ENCODE results near the gene CTNNA3. TPM values are rescaled to one million over a fixed set of nuclear protein-coding genes. Genes with fewer than 3 reads are reported as not detected.

CTNNA3 gene
- total RNA-seq, 1 donor from 2014 or later: not detected

DNA sequence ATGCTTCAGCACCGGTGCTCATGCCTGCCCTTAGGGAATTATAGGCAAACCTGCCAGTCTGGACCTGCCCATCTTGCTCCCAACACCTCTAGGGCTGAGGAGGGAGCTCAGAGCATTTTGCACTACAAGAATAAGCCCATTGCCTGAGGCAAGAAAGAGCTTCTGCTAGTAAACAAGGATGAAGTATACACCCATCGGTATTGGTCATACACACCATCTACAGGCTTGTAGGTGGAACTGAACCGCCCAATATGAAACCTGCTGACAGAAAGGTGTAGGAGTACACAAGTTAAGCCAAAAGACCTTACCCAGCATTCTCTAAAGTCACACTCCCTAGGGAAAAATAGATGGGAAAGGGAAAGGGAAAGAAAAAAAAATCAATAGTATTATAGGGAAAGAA lies 1727.1 kb downstream of the CTNNA3 start:
- intact Hi-C loops (cut with micrococcal nuclease): no loop called here
- DNase-seq (ENCODE audit: low spot score): no peak
- Mint-ChIP-seq H3K27ac (no peak overlapping the region), H3K4me1 (ENCODE audit: low read depth) (no peaks in the 10 kb centered on the region), H3K36me3 (ENCODE audit: low read depth) (no peaks in the 10 kb centered on the region), H3K4me3 (no peak overlapping the region), H3K9me3 (peaks cover 3% of the 10 kb centered on the region), H3K27me3 (ENCODE audit: insufficient read depth) (no peaks in the 10 kb centered on the region)

DNA sequence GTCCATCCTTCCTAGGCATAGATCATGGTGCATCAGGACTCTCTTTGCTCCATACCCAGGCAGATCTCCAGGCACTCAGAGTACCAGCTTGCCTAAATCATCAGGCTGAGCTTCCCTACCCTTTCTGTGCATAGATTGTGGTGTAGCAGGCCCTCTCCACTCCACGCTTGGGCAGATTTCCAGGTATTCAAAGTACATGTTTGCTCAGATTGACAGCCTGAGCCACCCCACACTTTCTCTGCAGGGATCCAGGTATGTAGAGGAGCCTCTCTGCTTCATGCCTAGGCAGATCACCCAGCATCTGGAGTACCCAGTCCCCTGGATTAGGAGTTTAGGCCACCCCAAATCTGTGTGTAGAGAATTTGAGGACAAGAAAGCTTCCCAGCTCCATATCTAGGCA lies 1727.6 kb downstream of the CTNNA3 start:
- peaks cover 3% of the 10 kb centered on the region for H3K9me3 Mint-ChIP-seq
- no peak for DNase-seq (ENCODE audit: low spot score)
- no peaks in the 10 kb centered on the region for H3K27me3 Mint-ChIP-seq (ENCODE audit: insufficient read depth)
- H3K36me3 Mint-ChIP-seq (ENCODE audit: low read depth): no peaks in the 10 kb centered on the region
- H3K27ac Mint-ChIP-seq: no peak overlapping the region
- intact Hi-C loops (cut with micrococcal nuclease): no loop called here
- H3K4me1 Mint-ChIP-seq (ENCODE audit: low read depth): no peaks in the 10 kb centered on the region
- no peak overlapping the region for H3K4me3 Mint-ChIP-seq

DNA sequence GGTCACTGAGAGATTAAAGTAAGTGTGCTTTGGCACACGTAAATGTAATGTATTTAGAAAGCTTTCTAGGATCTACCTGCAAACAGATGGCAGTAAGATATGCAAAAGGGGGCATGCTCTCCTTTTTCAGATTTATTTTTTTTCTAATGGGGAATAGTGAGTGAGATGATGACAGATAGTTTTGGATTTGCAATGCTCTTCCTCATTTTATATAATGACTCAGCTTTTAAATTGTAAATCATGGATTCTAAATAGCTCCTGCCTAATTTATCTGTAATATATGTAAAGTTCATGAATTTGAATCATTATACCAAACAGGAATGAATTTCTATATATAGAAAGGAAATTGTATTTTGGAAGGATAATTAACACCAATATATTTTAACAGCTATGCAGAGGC lies 1731.8 kb downstream of the CTNNA3 start:
- H3K9me3 Mint-ChIP-seq: peaks cover 15% of the 10 kb centered on the region
- H3K4me3 Mint-ChIP-seq: no peak overlapping the region
- DNase-seq (ENCODE audit: low spot score): no peak
- H3K36me3 Mint-ChIP-seq (ENCODE audit: low read depth): no peaks in the 10 kb centered on the region
- no peaks in the 10 kb centered on the region for H3K27me3 Mint-ChIP-seq (ENCODE audit: insufficient read depth)
- intact Hi-C loops (cut with micrococcal nuclease): no loop called here
- H3K27ac Mint-ChIP-seq: no peak overlapping the region
- no peaks in the 10 kb centered on the region for H3K4me1 Mint-ChIP-seq (ENCODE audit: low read depth)

DNA sequence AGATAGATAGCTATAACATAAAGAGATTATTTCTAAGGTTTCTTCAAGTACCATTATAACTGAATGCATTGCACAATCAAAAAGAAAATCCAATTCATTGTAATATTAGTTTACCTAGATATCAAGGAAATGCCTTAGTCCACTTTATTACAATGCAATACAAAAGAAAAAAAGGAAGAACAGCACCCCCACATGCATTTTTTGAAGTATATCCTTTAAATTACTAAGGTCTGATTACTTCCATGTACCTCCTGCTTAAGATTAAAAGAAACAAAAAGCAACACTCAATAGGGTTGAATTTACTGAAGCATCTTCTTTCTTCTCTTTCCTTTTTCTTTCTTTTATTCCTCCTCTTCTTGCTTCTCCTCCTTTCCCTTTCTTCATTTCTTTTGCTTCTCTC lies 1743.9 kb downstream of the CTNNA3 start:
- Mint-ChIP-seq H3K36me3 (ENCODE audit: low read depth) (no peaks in the 10 kb centered on the region), H3K9me3 (no peaks in the 10 kb centered on the region), H3K4me3 (no peak overlapping the region), H3K27ac (no peak overlapping the region), H3K27me3 (ENCODE audit: insufficient read depth) (no peaks in the 10 kb centered on the region), H3K4me1 (ENCODE audit: low read depth) (no peaks in the 10 kb centered on the region)
- no peak for DNase-seq (ENCODE audit: low spot score)
- intact Hi-C loops (cut with micrococcal nuclease): no loop called here

DNA sequence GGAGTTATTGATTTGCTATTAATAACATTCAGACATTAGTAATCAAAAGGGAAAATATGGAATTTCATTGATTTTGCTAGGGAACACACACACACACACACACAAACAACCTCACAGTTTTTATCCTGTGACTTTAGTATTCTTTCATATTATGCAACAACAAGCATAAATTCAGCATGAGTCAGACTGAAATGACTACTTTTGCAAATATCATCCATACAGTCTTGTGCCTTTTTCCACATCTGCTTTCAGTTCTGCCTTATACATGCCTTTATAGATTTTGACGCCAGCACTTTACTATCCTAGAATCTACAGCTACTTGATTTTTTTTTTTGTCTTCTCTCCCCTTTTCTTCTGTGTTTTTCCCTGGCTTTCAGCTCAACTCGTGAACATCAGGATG lies 1745.9 kb downstream of the CTNNA3 start:
- intact Hi-C loops (cut with micrococcal nuclease): no loop called here
- Mint-ChIP-seq H3K9me3 (no peaks in the 10 kb centered on the region), H3K27ac (no peak overlapping the region), H3K27me3 (ENCODE audit: insufficient read depth) (no peaks in the 10 kb centered on the region), H3K36me3 (ENCODE audit: low read depth) (no peaks in the 10 kb centered on the region), H3K4me3 (no peak overlapping the region), H3K4me1 (ENCODE audit: low read depth) (no peaks in the 10 kb centered on the region)
- no peak for DNase-seq (ENCODE audit: low spot score)

DNA sequence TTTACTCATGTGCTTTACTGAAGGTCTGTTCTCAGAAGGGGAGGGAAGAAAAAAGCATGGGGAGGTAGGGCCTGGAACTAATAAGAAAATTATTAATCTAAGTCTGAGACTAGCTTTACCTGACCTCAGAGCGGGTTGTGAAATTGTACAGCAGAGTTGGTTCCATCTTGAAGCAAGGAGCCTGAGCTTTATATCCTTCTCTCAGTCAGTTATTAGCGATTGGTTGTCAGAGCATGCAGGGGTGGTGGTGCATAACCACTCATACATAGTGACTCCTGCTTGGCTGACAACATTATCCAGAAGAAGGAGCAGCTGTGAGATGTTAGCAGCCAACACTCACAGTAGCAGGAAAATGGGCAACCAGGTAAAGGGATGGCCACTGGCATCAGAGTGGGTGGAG lies 1746.5 kb downstream of the CTNNA3 start:
- H3K27me3 Mint-ChIP-seq (ENCODE audit: insufficient read depth): no peaks in the 10 kb centered on the region
- intact Hi-C loops (cut with micrococcal nuclease): no loop called here

DNA sequence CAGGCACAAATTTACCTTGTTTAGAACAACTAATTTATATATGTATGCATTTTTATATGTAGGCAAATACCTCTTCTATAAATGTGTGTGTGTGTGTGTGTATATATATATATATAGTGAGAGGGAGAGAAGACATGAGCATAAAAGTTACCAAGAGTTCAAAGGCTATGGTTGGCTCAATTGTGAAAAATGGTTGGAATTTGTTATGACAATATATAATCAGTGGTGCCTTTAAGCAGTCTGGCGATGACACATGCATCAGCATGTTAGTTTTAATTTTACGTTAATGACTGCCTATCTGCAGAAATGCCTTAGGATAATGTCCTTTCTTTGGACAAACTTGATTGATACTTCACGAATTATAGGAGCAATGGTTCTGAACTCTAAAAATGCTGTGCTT lies 1750.9 kb downstream of the CTNNA3 start:
- Mint-ChIP-seq H3K4me1 (ENCODE audit: low read depth) (no peaks in the 10 kb centered on the region), H3K9me3 (peaks cover 3% of the 10 kb centered on the region), H3K27me3 (ENCODE audit: insufficient read depth) (no peaks in the 10 kb centered on the region)

More for the DNA sequence above, 1746.5 kb downstream of the CTNNA3 start:
- Mint-ChIP-seq H3K36me3 (ENCODE audit: low read depth) (no peaks in the 10 kb centered on the region), H3K9me3 (no peaks in the 10 kb centered on the region), H3K4me1 (ENCODE audit: low read depth) (no peaks in the 10 kb centered on the region), H3K4me3 (no peak overlapping the region), H3K27ac (no peak overlapping the region)
- DNase-seq (ENCODE audit: low spot score): no peak

DNA sequence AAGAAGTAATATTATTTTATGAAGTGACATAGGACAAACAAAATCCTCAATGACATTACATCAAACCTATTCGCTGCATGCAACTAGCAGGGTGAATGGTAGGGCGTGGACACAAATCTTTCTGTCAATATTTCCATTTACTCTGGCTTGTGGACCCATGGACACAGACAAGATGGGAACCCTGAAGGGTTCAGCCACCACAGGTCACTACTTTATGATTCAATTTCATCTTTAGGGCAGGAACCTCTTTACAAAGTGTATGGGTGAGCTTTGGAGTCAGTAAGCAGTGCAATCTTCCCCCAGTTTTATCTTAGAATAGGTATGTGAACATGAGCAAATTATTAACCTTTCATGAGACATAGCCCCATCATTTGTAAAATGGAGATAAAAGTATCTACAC lies 1752.5 kb downstream of the CTNNA3 start:
- H3K4me1 Mint-ChIP-seq (ENCODE audit: low read depth): no peaks in the 10 kb centered on the region
- no peaks in the 10 kb centered on the region for H3K27me3 Mint-ChIP-seq (ENCODE audit: insufficient read depth)
- H3K4me3 Mint-ChIP-seq: no peak overlapping the region
- intact Hi-C loops (cut with micrococcal nuclease): no loop called here
- H3K27ac Mint-ChIP-seq: no peak overlapping the region
- peaks cover 3% of the 10 kb centered on the region for H3K9me3 Mint-ChIP-seq
- H3K36me3 Mint-ChIP-seq (ENCODE audit: low read depth): no peaks in the 10 kb centered on the region
- DNase-seq (ENCODE audit: low spot score): no peak

More for the DNA sequence above, 1750.9 kb downstream of the CTNNA3 start:
- no peaks in the 10 kb centered on the region for H3K36me3 Mint-ChIP-seq (ENCODE audit: low read depth)
- DNase-seq (ENCODE audit: low spot score): no peak
- intact Hi-C loops (cut with micrococcal nuclease): no loop called here
- no peak overlapping the region for H3K27ac Mint-ChIP-seq
- H3K4me3 Mint-ChIP-seq: no peak overlapping the region

DNA sequence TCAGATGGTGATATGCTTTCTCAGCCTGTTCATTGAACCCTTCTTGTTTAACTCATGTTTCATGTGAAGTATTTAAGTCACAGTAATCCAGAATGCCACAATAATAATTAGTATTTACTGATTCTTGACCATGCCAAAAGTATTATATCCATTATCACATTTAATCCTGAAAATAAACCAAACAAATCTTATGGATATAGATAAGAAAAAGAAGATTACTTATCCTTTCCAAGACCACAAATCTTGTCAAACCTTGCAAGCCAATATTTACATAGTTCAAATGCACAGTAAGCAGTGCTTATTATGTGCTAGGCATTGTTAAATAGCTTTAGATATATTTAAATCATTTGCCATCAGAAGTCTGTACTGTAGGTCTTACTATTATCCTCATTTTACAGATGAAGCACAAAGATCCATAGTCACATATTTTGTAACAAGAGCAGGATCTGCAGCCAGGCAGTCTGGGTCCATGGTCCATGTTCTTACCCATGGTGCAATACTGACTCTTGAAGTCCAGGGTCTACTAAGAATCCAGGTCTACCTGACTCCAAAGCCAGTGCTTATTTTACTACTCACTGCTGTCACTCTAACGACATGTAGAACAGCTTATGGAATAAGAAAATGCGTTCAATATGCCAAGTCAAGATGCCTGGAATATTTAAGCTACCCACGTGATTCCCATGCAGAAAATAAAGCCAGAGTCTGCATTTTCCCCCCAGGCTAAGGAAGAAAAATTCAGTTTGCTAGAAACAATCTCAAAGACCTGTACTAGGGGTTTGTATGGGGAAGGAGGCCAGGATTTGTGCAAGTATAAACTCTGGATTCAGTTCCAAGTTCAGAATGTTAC lies 1755.0 kb downstream of the CTNNA3 start:
- intact Hi-C loops (cut with micrococcal nuclease): no loop called here
- Mint-ChIP-seq H3K36me3 (ENCODE audit: low read depth) (no peaks in the 10 kb centered on the region), H3K27ac (no peak overlapping the region), H3K27me3 (ENCODE audit: insufficient read depth) (no peaks in the 10 kb centered on the region), H3K4me3 (no peak overlapping the region), H3K9me3 (peaks cover 3% of the 10 kb centered on the region), H3K4me1 (ENCODE audit: low read depth) (no peaks in the 10 kb centered on the region)
- DNase-seq (ENCODE audit: low spot score): no peak

DNA sequence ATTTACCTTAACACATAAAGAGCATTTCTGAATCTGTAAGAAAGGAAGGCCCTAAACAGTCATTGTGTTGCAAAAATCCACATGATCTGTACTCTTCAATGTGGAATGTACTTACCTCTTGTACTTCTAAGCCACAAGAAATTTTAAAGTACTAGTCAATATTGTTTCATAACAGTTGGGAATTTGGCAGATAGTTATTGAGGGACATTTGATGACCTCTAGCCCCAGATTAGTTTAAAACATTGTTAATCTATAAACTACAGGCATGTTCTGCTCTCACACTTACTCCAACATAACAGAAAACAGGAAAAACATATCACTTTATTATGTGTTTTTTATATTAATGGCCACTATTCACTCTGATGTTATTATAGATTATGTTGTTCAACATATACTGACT lies 1755.9 kb downstream of the CTNNA3 start:
- no peak for DNase-seq (ENCODE audit: low spot score)
- no peaks in the 10 kb centered on the region for H3K27me3 Mint-ChIP-seq (ENCODE audit: insufficient read depth)
- peaks cover 3% of the 10 kb centered on the region for H3K9me3 Mint-ChIP-seq
- no peak overlapping the region for H3K27ac Mint-ChIP-seq
- intact Hi-C loops (cut with micrococcal nuclease): no loop called here
- no peak overlapping the region for H3K4me3 Mint-ChIP-seq
- H3K4me1 Mint-ChIP-seq (ENCODE audit: low read depth): no peaks in the 10 kb centered on the region
- no peaks in the 10 kb centered on the region for H3K36me3 Mint-ChIP-seq (ENCODE audit: low read depth)

DNA sequence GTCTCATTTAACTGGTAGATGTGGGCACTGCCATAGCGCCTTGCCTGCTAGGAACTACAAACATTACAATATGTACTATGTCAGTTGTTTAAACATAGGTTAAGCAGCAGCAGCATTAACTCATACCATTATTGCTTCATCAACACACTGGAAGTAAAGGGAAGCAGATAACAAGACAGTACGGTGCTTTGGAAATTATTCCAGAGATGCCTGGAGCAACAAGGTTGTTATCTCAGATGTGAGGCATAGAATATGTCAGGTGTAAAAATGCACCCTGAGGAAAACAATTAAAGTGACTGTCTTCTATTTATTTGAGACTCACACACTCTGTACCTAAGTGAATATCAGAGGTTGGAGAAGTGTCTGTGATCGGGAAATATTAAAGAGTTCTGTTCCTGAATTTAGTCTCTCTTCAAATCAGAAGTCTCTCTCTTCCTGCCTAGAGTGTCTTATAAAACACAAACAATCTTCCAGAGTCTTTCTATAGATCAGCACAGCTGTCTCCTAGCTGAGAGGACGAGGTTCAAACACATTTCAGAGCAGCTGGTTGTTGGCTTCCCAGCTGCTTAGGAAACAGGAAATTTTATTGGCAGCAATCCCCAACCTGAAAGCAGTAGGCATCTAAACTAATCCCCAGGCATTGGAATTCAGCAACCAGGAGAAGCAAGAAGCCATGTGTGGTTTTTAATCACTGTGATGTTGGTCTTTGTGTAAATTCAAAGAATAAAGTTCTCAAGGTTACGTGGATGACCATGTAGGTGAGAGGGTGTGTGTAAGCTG lies 1764.5 kb downstream of the CTNNA3 start:
- H3K4me3 Mint-ChIP-seq: no peak overlapping the region
- H3K4me1 Mint-ChIP-seq (ENCODE audit: low read depth): no peaks in the 10 kb centered on the region
- no peak for DNase-seq (ENCODE audit: low spot score)
- no peaks in the 10 kb centered on the region for H3K27me3 Mint-ChIP-seq (ENCODE audit: insufficient read depth)
- H3K9me3 Mint-ChIP-seq: no peaks in the 10 kb centered on the region
- H3K36me3 Mint-ChIP-seq (ENCODE audit: low read depth): no peaks in the 10 kb centered on the region
- no peak overlapping the region for H3K27ac Mint-ChIP-seq
- intact Hi-C loops (cut with micrococcal nuclease): no loop called here

DNA sequence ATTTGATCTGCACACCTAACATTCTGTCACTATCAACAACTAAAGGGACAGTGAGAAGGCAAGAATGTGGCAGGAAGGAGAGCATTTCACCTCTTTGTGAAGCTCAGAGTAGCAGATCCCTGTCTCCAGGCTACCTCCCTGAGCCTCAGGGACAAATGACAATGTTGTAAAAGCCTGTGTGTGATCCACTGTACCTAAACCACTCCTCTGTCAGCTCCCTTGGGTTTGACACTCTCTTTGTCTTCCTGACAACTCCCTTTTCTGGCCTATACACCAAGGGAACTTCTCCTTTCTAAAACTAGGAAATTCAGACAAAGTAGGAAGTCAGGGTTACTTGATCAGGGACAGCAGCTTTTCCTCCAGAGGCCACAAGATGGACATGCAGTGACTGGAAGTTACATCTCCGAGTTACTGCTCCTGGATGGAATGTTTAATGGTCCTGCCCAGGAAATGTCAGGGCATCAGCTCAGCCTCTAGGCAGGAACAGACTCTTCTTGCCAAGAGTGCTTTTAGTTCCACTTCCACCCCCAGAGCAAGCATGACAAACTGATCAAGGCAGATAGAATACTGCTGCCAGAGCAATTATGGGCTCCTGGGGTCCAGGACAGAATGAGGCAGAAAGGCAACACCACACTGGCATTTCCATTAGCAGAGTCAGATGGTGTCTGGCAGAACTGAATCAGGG lies 1784.7 kb downstream of the CTNNA3 start:
- intact Hi-C loops (cut with micrococcal nuclease): no loop called here
- no peaks in the 10 kb centered on the region for H3K9me3 Mint-ChIP-seq
- no peak for DNase-seq (ENCODE audit: low spot score)
- no peaks in the 10 kb centered on the region for H3K27me3 Mint-ChIP-seq (ENCODE audit: insufficient read depth)
- H3K4me1 Mint-ChIP-seq (ENCODE audit: low read depth): no peaks in the 10 kb centered on the region
- no peak overlapping the region for H3K27ac Mint-ChIP-seq
- H3K36me3 Mint-ChIP-seq (ENCODE audit: low read depth): no peaks in the 10 kb centered on the region
- no peak overlapping the region for H3K4me3 Mint-ChIP-seq

DNA sequence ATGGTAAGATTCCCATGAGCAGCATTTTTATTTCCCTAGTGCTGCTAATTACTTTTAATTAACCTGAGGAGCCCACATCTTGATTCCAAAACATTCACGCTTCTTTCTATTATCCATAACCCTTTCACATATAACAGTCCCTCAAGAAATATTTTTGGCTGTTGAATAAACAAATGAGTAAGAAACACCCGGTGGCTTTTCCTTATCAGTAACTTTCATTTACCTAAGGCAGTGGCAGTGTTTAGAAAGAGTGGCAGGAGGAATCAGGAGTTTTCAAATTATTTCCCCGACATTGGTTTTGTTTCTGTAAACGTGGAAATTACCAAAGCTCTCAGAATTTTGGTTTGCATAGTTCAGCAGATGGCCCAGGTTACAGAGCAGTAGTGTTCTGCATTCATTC lies 1785.8 kb downstream of the CTNNA3 start:
- no peak for DNase-seq (ENCODE audit: low spot score)
- Mint-ChIP-seq H3K27me3 (ENCODE audit: insufficient read depth) (no peaks in the 10 kb centered on the region), H3K9me3 (no peaks in the 10 kb centered on the region), H3K36me3 (ENCODE audit: low read depth) (no peaks in the 10 kb centered on the region), H3K4me3 (no peak overlapping the region), H3K27ac (no peak overlapping the region), H3K4me1 (ENCODE audit: low read depth) (no peaks in the 10 kb centered on the region)
- intact Hi-C loops (cut with micrococcal nuclease): no loop called here

Data from activated T-helper 1 cell treated with anti-CD3 and anti-CD28 coated beads, Interleukin-12 subunit alpha, Interleukin-12 subunit beta, Interleukin-2, Interleukin-4 antibody, amounts not matched to agents 30 ng/mL and 10 ng/mL and 1 ng/mL, durations not matched to agents 14 hours and 24 hours and 36 hours (primary cell).